RPMI7951 (cell line): Measurements from ENCODE around the gene KIF6. TPM values are rescaled to one million over a fixed set of nuclear protein-coding genes. Genes with fewer than 3 reads are reported as not detected.

Experiments
- DNase-seq: peaks from one replicate; pipeline ENCODE4 v3.0.0-alpha.2; 2012; ENCODE audit warnings: low read depth
- total RNA-seq: library from RNA; depleted of rRNA; stranded (reverse); fragments of >200 nt; shearing (Covaris generic); gene quantifications from 2 replicates; pipeline ENCODE4 v1.2.3, GENCODE V29; 2014

The KIF6 gene
- total RNA-seq, 1 experiment from 2014 or later = 2.6 TPM

DNA sequence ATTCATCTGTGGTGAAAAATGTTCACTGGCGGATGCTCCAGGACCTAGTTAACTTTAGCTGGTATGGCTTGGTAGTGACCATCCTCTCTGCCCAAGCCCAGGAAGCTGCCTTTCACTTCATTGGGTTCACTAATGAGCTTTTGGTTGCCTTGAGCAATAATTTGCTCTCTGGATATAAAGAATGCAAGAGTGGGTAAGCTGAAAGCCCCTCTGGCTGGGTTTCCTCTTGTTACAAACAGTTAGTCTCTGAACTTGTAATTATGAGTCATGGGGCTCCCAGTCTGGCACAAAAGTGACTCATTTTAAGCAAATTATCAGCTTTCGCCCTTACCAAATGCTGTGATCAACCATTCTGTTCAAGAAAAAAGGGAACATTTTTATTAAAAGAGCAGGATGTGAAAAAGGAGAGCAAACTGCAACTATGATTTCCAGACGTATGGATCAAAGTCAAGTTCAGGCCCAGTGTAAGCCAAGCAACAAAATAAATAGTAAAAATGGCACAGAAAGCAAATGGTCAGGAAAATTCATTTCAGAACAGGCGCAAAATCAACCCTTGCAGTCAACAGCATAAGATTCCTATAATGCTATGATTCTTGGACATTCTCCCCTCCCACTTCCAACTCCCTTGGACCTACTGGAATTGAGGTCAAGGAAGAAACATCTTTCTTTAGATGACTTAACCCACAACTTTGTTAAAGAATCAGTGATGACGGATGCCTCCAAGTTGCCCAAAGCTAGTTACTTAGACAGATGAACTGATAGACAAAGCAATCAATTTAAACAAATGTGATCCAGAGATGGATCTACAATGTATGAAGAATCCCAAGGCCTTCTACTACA is 272.7 kb downstream of the KIF6 start:
- DNase-seq = peak; percentile 99

DNA sequence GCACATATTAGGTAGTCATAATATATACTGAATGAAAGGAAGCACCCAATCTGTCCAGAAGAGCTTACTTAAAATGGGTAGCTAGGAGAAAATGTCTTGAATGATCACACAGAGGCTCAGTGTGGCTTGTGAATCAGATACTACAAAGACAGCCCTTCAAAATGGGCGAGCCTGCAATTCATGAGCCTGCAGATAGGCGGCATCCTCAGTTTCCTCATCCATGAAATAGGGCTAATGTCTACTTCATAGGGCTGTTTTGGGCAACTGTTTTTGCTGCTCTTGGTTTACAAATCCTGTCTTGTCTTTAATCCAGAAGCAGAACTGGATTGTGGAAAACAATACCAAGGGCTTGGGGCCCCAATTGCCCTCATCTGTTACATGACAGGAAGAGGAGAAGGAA is 273.4 kb downstream of the KIF6 start:
- no peak for DNase-seq

DNA sequence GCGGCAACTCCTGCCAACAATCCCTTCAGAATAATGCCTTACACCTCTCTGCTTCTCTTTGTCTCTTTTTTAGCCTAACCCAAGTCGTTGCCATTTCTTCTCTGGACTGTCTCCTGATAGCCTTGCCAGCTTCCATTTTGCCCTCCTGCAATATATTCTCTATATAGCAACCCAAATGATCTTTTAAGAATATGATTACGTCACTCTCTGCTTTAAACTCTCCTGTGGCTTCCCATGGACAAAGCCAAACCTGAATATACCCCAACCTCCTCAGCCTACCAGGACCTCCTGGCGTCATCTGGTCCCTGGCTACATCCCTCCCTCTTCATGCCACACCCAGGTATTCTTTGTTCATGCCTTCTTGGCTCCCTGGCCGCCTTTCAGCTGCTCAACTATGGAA is 276.2 kb downstream of the KIF6 start:
- DNase-seq = no peak

DNA sequence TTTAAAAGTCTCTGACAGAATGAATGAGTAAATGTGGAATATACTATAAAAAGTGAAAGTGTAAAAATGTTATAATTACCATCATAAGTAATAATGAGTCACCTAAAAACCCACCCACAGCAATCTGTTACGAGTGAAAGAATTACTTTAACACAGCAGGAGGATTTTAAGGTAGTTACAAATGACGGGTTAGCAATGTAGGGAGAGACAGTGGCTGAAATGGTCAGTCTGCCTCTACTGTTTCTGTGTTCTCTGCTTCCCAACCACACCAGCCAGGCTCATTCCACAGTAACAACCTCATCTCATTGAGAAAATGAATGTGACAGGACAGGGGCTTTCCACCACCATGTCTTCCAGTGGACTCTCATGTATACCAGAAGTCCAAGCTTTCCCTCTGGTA is 278.3 kb downstream of the KIF6 start:
- no peak for DNase-seq

DNA sequence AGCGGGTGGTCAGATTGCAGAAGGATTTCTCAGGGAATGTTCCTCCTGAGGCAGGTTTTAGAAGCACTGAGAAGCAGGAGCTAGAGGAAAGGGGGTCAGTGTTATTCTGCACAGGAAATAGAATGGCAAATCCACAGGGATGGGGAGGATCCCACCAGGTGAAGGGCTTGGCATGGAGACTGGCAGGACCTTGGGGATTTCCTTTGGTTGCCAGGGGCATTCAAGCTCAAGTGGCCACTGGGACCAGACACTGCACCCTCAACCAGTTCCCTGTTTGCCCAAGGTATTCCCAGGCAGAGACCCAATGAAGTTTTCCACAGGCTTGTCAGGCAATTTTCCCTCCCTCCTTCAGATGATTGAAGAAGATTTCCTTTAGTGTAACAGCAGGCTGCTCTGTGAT is 279.5 kb downstream of the KIF6 start:
- DNase-seq = no peak

DNA sequence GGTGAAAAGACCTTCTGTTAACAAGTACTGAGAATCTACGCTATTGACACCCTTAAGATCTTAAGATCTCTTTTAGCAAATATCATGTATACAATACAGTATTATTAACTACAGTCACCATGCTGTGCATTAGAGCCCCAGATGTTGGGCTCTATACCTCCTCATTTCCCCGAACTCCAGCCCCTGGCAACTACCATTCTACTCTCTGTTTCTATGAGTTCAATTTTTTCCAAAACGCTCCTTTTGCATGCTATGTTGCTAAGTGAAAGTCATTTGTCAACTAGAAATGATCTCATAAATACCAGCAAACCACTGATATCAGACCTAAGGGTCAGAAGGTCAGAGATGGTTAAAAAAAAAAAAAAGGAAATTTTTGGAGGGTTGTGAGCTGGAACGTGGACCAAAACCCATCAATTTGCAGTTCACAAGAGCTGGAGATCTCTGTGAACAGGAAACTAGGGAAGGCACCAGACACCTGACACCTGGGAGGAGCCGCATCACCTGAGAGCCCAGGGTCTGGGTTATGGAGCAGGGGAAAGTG is 280.7 kb downstream of the KIF6 start:
- no peak for DNase-seq

DNA sequence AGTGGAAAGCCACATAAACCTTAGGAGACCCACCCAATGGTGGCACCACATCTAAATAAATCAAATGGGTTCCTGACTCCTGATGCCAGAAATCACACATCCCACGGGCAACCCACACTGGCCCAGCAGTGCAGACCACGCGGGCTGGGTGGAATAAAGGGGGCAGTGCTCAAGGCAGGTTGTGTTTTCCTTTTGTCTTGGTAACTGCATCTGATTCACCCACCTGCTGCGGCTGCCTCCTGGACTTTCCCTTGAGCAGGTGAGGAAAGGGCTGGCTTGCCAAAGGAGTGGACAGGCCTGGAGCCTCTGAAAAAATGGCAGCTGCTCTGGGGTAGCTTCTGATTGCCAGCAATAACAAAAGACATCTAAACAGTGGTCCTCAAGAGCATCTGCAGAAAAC is 283.2 kb downstream of the KIF6 start:
- no peak for DNase-seq

GRCh38 chr6:39441301-39441700 is 283.9 kb downstream of the KIF6 start:
- DNase-seq = no peak

- DNase-seq = peak; percentile 57
Observed at GRCh38 chr6:39440039-39440426, 285.2 kb downstream of the KIF6 start.

DNA sequence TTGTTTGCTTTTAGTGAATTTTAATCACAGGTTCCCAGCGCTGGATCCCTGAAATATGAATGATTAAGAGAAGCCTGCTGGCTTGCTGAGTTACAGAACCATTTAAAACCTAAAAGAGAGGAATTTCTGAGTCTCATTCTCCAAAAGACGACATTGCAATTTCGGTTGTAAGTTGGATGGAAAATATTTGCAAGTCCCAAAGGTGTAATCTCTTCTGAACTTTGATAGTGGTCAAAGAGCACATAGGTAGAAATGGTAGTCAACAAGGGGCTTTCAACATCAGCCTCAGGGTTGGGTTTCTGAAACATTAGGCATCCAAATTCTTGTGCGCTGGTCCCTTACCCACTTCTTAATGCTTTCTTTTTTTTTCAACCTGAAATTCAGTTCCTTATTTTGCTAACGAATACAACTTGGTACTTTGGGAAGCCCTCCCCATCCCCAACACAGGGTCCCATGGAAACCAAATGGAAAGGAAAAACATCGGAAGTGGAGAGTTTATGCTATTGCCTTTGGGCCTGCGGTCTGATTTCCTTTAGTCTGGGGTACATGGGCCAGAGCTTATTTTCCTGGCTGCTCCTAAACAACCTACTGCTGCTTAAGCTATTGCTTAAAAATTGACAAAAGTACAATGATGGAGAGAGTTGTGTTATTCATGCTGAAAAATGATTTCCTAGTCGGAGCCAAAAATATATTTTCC is 285.7 kb downstream of the KIF6 start:
- DNase-seq = no peak

GRCh38 chr6:39433630-39434029 is 291.6 kb downstream of the KIF6 start:
- DNase-seq = no peak

- DNase-seq = peak; percentile 91
Observed at GRCh38 chr6:39432330-39433025, 292.7 kb downstream of the KIF6 start.

DNA sequence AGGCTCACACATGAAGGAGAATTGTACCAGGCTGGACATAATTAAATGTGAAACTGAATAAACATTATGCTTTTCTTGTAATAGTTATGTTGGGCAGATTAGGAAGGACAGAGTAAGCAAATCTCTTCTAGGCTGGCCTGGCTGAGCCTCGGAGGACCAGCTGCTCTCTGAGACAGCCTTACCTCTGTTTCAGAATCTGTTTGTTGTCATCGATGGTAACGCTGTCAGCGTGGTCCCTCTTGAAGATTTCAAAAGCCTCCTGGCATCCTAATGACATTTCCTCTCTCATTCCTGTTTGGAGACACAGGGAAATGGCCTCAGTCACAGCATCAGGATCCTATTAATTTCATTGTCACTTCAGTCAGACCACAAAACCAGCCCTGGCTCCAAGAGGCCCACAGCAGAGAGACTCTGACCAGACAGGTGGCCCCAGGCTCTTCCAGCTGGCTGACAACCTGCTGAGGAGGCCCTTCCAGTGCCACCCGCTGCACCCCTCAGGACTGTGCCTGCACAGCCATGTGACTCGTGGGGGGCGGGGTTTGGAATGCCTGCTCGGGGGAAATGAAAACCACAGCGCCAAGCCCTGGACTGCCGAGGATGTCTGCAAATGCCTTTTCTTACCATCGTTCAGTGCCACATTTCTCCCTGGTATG is 294.2 kb downstream of the KIF6 start:
- DNase-seq = peak; percentile 97

DNA sequence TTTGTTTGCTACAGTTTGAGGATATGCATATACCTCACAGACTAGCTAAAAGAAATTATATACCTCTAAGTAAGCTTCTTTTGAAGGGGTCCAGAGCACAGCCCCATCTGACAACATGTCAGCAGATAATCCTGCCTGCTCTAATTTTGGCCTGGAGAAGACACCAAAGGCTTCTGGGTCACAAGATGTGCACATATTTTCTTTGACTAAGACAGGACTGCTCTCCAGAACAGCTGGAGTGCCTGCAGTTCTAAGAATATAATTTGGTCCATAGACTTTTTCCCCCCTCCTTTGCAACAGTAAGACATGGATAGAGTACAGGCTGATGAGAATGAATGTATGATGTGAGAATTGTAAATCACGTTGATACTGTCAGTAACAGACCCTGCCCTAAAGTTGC is 294.8 kb downstream of the KIF6 start:
- DNase-seq = no peak

- DNase-seq = no peak
Observed at GRCh38 chr6:39428816-39429215, 296.4 kb downstream of the KIF6 start.

DNA sequence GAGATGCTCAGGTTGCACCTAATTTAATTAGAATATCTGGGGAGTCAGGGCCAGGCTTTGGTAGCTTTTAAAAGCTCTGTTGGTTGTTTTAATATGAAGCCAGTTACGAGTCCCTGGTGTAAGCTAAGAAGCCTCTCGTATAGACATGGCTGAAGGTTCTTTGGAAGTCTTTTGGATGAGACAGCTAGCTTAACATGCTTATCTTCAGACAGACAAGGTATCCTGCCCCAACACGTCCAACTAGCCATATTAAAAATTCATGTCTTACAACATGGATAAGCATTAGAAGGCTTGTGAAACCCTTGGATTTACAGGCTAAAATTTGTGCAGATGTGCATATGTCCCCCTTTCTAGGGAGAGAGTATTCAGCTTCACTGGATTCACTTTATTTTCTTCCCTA is 297.1 kb downstream of the KIF6 start:
- DNase-seq = no peak

DNA sequence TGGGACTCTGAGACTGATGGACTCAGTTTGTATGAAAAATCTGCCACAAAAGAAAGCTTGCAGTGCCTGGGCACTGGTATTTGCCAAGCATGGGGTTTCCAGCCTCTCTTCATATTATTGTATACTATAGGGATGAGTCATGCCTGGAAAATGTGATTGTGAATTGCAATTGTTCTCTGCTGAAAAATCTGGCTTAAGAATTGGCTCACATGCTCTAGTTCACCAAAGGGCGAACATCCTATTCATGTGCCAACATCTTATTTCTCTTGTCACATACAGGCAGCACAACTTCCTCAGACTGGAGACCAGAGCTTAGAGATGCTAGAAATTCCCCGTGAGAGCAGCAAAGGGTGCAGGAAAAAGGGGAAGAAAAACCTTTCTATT is 299.1 kb downstream of the KIF6 start:
- DNase-seq = peak; percentile 94

GRCh38 chr6:39425346-39426072 is 299.7 kb downstream of the KIF6 start:
- peak; percentile 74 for DNase-seq

DNA sequence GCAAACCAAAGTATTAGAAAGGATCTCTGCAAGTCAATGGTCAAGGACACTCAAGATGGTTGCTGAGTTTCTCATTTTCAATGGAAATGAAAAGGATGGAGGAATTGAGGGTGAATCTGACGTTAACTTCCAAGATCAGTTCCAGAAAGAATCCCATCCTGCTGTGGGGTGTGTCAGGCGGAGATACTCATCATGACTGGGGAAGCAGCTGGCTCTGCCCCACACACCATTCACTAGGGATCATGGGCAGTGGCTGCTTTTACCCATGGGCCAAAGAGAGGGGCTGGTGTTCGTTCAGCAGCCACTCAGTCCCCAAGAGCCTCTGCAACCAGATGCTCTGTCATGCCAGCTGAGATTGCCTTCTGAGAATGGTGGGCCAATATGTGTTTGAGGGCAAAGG is 300.4 kb downstream of the KIF6 start:
- DNase-seq = no peak

- no peak for DNase-seq
Observed at GRCh38 chr6:39422238-39422637, 303.0 kb downstream of the KIF6 start.
